SK-N-SH (cell line): ENCODE results near the gene BANF1. TPM values are rescaled to one million over a fixed set of nuclear protein-coding genes. Genes with fewer than 3 reads are reported as not detected.
A peak's percentile ranks its signal among the peaks of the same experiment; 100 is the strongest.

Experiments
- CTCF ChIA-PET: fragments of 300-600, 350-600 bp; formaldehyde crosslinking; extraction: SDS; loops from one replicate; lab custom pipeline; 2021; lab: Yijun Ruan, JAX
- POLR2A ChIA-PET: fragments of 350-600 bp; sonication (Branson Sonifier 250); formaldehyde crosslinking; extraction: SDS; loops from one replicate; lab custom pipeline; 2020; ENCODE audit warnings: antibody characterized with exemption, inconsistent platforms; lab: Yijun Ruan, JAX
- DNase-seq: peaks from one replicate; pipeline ENCODE4 v3.0.0; 2012
- H2AFZ ChIP-seq: fragments of 200-600 bp; sonication (generic); 2 replicates; pipeline ENCODE4 v1.8.1; 2016; ENCODE audit warnings: antibody characterized with exemption, mild to moderate bottlenecking, low read depth
- H3F3A ChIP-seq: fragments of 200-600 bp; sonication (generic); replicated peaks from 2 replicates; pipeline ENCODE3; 2016; ENCODE audit warnings: antibody characterized with exemption, mild to moderate bottlenecking; ENCODE audit not compliant: insufficient read depth
- H3K27ac ChIP-seq, 2 experiments: fragments of 200-500 bp in 1 of 2; fragments of 200-600 bp in 1 of 2; sonication (Bioruptor generic) in 1 of 2; sonication (generic), shearing (Covaris generic) in 1 of 2; 2 replicates each; pipeline versions ENCODE4 v1.5.1 to v1.6.1; 2014 to 2016; ENCODE audit warnings: low read depth in 2 of 2, inconsistent platforms in 1 of 2, low read length in 1 of 2, mild to moderate bottlenecking in 1 of 2, mixed read lengths in 1 of 2
- H3K27me3 ChIP-seq: fragments of 200-600 bp; sonication (generic), shearing (Covaris generic); 2 replicates; pipeline ENCODE4 v1.6.1; 2016; ENCODE audit warnings: mixed run types; ENCODE audit not compliant: insufficient read depth
- H3K36me3 ChIP-seq, 2 experiments: fragments of 200-500 bp in 1 of 2; fragments of 200-600 bp in 1 of 2; sonication (Bioruptor generic) in 1 of 2; sonication (generic) in 1 of 2; replicated peaks in 1 of 2; 2 replicates each; pipeline versions ENCODE3 to v1.5.1; 2014 to 2016; ENCODE audit warnings: low read length in 1 of 2, mild to moderate bottlenecking in 1 of 2; ENCODE audit not compliant: insufficient read depth in 2 of 2, control insufficient read depth in 1 of 2
- H3K4me1 ChIP-seq, 2 experiments: fragments of 200-500 bp in 1 of 2; fragments of 200-600 bp in 1 of 2; sonication (Bioruptor generic) in 1 of 2; sonication (generic), shearing (Covaris generic) in 1 of 2; 2 replicates each; pipeline versions ENCODE4 v1.5.1 to v1.6.1; 2014 to 2016; ENCODE audit warnings: low read depth in 1 of 2, low read length in 1 of 2, mixed run types in 1 of 2; ENCODE audit not compliant: insufficient read depth in 2 of 2, control insufficient read depth in 1 of 2
- H3K4me2 ChIP-seq: fragments of 200-600 bp; sonication (generic), shearing (Covaris generic); 2 replicates; pipeline ENCODE4 v1.6.1; 2017; ENCODE audit warnings: mixed run types
- H3K4me3 ChIP-seq, 2 experiments: fragments of 200-500 bp in 1 of 2; fragments of 200-600 bp in 1 of 2; sonication (Bioruptor generic) in 1 of 2; sonication (generic), shearing (Covaris generic) in 1 of 2; 2 replicates each; pipeline versions ENCODE4 v1.5.1 to v1.8.1; 2014 to 2016; ENCODE audit warnings: low read depth in 2 of 2, inconsistent platforms in 1 of 2, low read length in 1 of 2, mild to moderate bottlenecking in 1 of 2, mixed read lengths in 1 of 2, moderate library complexity in 1 of 2
- H3K79me2 ChIP-seq: fragments of 200-600 bp; sonication (generic); 2 replicates; pipeline ENCODE4 v1.8.1; 2017; ENCODE audit warnings: mild to moderate bottlenecking; ENCODE audit not compliant: insufficient read depth
- H3K9ac ChIP-seq: fragments of 200-600 bp; sonication (generic); 2 replicates; pipeline ENCODE4 v1.6.1; 2017; ENCODE audit warnings: mixed run types
- H3K9me2 ChIP-seq: fragments of 200-600 bp; sonication (generic); 2 replicates; pipeline ENCODE4 v1.6.1; 2017; ENCODE audit warnings: mixed run types
- H3K9me3 ChIP-seq: fragments of 200-600 bp; sonication (generic); 2 replicates; pipeline ENCODE4 v1.6.1; 2017; ENCODE audit warnings: mixed run types, mild to moderate bottlenecking, moderate library complexity
- H4K20me1 ChIP-seq: fragments of 200-600 bp; sonication (generic); 2 replicates; pipeline ENCODE4 v1.6.1; 2017; ENCODE audit warnings: mild to moderate bottlenecking, mixed run types; ENCODE audit not compliant: insufficient read depth
- CHD2 ChIP-seq: fragments of 150-350 bp; IDR thresholded peaks from 2 replicates; pipeline ENCODE4 v1.6.1; 2018; ENCODE audit warnings: low read length; ENCODE audit not compliant: partially characterized antibody
- CTCF ChIP-seq: fragments of 200-600 bp; sonication (generic); IDR thresholded peaks from 2 replicates; pipeline ENCODE4 v1.6.1; 2017; ENCODE audit warnings: antibody characterized with exemption, mild to moderate bottlenecking, moderate library complexity
- ELF1 ChIP-seq: IDR thresholded peaks from 2 replicates; pipeline ENCODE4 v1.4.0; 2012
- EZH2phosphoT487 ChIP-seq: fragments of 200-600 bp; sonication (generic); IDR thresholded peaks from 2 replicates; pipeline ENCODE4 v1.6.1; 2017; ENCODE audit warnings: low read depth, mixed run types, mild to moderate bottlenecking, antibody characterized with exemption, moderate library complexity, borderline replicate concordance
- FOSL2 ChIP-seq: IDR thresholded peaks from 2 replicates; pipeline ENCODE4 v1.4.0; 2012; ENCODE audit warnings: low read depth, mild to moderate bottlenecking, moderate library complexity, borderline replicate concordance
- FOXM1 ChIP-seq: IDR thresholded peaks from 2 replicates; pipeline ENCODE4 v1.4.0; 2012; ENCODE audit warnings: low read depth, mild to moderate bottlenecking
- GABPA ChIP-seq: IDR thresholded peaks from 2 replicates; pipeline ENCODE4 v1.4.0; 2012; ENCODE audit warnings: low read depth, mild to moderate bottlenecking
- GATA2 ChIP-seq: sonication (generic); formaldehyde crosslinking; IDR thresholded peaks from 2 replicates; pipeline ENCODE4 v1.5.0; 2020; ENCODE audit warnings: mild to moderate bottlenecking, missing genetic modification reagents
- JUND ChIP-seq: IDR thresholded peaks from 2 replicates; pipeline ENCODE4 v1.4.0; 2012
- NFIC ChIP-seq: IDR thresholded peaks from 2 replicates; pipeline ENCODE4 v1.4.0; 2012; ENCODE audit warnings: borderline replicate concordance
- NRF1 ChIP-seq: IDR thresholded peaks from 2 replicates; pipeline ENCODE4 v1.6.1; 2012; ENCODE audit warnings: low read depth, mild to moderate bottlenecking, low read length
- RAD21 ChIP-seq: IDR thresholded peaks from 2 replicates; pipeline ENCODE4 v1.6.1; 2012; ENCODE audit warnings: mild to moderate bottlenecking, low read length
- RFX5 ChIP-seq: IDR thresholded peaks from 2 replicates; pipeline ENCODE4 v1.6.1; 2012; ENCODE audit warnings: mild to moderate bottlenecking, improper control_type of control experiment, low read length
- RXRA ChIP-seq: IDR thresholded peaks from 2 replicates; pipeline ENCODE4 v1.4.0; 2012; ENCODE audit warnings: low read depth, mild to moderate bottlenecking, borderline replicate concordance
- SMC3 ChIP-seq: IDR thresholded peaks from 2 replicates; pipeline ENCODE4 v1.6.1; 2012; ENCODE audit warnings: low read depth, low read length, improper control_type of control experiment
- TAF1 ChIP-seq: IDR thresholded peaks from 2 replicates; pipeline ENCODE4 v1.6.1; 2012; ENCODE audit warnings: low read depth, mild to moderate bottlenecking, low read length, moderate library complexity, borderline replicate concordance
- TCF12 ChIP-seq: IDR thresholded peaks from 2 replicates; pipeline ENCODE4 v1.4.0; 2012
- TEAD4 ChIP-seq: IDR thresholded peaks from 2 replicates; pipeline ENCODE4 v1.4.0; 2012; ENCODE audit warnings: mild to moderate bottlenecking, borderline replicate concordance; ENCODE audit not compliant: insufficient read depth
- WGBS: methylation state at CpG from one replicate; pipeline ENCODE4 v1.1.6; 2017; ENCODE audit warnings: low lambda C conversion rate; 5-methylcytosine and 5-hydroxymethylcytosine counted together
- polyA plus RNA-seq, 3 experiments: library from polyadenylated mRNA; depleted of rRNA; stranded (reverse); fragments of >200 nt; gene quantifications; 2 replicates each; pipeline ENCODE4 v1.2.3, GENCODE V29; 2012
- TF ChIP-seq, protein P1 (sequence below): IDR thresholded peaks from 2 replicates; pipeline ENCODE4 v1.6.1; 2012; ENCODE audit warnings: mild to moderate bottlenecking, low read depth, low read length, moderate library complexity
- TF ChIP-seq, protein P2 (sequence below): fragments of 150-350 bp; IDR thresholded peaks from 2 replicates; pipeline ENCODE4 v1.6.1; 2016; ENCODE audit warnings: mild to moderate bottlenecking, low read depth, low read length

Gene BANF1
- polyA plus RNA-seq, 1 of the 3 experiments (the other 2 are of a cell fraction), result 382 TPM

DNA sequence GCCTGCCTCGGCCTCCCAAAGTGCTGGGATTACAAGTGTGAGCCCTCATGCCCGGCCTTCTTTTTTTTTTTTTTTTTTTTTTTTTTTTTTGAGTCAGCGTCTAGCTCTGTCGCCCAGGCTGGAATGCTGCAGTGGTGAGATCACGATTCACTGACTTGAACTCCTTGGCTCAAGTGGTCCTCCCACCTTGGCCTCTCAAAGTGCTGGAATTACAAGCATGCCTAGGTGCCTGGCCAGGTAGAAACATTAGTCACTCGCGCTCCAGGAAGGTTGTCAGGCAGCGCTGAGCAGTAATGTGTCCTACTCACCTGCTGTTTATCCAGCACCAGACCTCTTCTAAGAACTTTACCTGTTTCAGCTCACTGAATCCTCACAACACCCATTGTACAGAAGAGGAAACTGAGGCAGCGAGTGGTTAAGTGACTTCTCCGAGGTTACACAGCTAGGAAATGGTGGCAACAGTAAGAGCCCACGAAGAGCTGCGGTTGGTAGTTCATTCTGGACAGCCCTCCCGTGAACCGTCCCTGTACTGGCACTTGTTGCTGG, 9.0 kb downstream of the BANF1 start:
- DNase-seq, result no peak

More for the DNA sequence above, 9.0 kb downstream of the BANF1 start:
- no peaks in the 10 kb centered on the region for H3K9me2 ChIP-seq
- 52% methylated on average over 13 of the region's 14 CpGs for WGBS
- H3K27me3 ChIP-seq, result no peaks in the 10 kb centered on the region
- H3K79me2 ChIP-seq, result peaks cover 5% of the 10 kb centered on the region; the same call in 1 of the 2 replicates
- no peaks in the 10 kb centered on the region for H4K20me1 ChIP-seq
- H3K4me1 ChIP-seq, result peaks cover 15 to 24% of the 10 kb centered on the region in 2 experiments; a peak in 3 of 4 replicates
- no peak for TF ChIP-seq TCF12
- TF ChIP-seq NRF1, result no peak
- TF ChIP-seq FOXM1, result no peak
- TF ChIP-seq RXRA, result no peak
- no peak for TF ChIP-seq RAD21
- TF ChIP-seq CHD2, result no peak
- no peak for TF ChIP-seq CTCF
- TF ChIP-seq TAF1, result no peak
- no peak for TF ChIP-seq TEAD4
- TF ChIP-seq NFIC, result no peak
- TF ChIP-seq FOSL2, result no peak
- no peak for TF ChIP-seq EZH2phosphoT487
- TF ChIP-seq GATA2 (CRISPR knock-in tag), result no peak
- no peak for TF ChIP-seq GABPA
- TF ChIP-seq ELF1, result no peak
- TF ChIP-seq SMC3, result no peak
- TF ChIP-seq, protein P1, sequence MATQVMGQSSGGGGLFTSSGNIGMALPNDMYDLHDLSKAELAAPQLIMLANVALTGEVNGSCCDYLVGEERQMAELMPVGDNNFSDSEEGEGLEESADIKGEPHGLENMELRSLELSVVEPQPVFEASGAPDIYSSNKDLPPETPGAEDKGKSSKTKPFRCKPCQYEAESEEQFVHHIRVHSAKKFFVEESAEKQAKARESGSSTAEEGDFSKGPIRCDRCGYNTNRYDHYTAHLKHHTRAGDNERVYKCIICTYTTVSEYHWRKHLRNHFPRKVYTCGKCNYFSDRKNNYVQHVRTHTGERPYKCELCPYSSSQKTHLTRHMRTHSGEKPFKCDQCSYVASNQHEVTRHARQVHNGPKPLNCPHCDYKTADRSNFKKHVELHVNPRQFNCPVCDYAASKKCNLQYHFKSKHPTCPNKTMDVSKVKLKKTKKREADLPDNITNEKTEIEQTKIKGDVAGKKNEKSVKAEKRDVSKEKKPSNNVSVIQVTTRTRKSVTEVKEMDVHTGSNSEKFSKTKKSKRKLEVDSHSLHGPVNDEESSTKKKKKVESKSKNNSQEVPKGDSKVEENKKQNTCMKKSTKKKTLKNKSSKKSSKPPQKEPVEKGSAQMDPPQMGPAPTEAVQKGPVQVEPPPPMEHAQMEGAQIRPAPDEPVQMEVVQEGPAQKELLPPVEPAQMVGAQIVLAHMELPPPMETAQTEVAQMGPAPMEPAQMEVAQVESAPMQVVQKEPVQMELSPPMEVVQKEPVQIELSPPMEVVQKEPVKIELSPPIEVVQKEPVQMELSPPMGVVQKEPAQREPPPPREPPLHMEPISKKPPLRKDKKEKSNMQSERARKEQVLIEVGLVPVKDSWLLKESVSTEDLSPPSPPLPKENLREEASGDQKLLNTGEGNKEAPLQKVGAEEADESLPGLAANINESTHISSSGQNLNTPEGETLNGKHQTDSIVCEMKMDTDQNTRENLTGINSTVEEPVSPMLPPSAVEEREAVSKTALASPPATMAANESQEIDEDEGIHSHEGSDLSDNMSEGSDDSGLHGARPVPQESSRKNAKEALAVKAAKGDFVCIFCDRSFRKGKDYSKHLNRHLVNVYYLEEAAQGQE, result no peak
- TF ChIP-seq, protein P2, sequence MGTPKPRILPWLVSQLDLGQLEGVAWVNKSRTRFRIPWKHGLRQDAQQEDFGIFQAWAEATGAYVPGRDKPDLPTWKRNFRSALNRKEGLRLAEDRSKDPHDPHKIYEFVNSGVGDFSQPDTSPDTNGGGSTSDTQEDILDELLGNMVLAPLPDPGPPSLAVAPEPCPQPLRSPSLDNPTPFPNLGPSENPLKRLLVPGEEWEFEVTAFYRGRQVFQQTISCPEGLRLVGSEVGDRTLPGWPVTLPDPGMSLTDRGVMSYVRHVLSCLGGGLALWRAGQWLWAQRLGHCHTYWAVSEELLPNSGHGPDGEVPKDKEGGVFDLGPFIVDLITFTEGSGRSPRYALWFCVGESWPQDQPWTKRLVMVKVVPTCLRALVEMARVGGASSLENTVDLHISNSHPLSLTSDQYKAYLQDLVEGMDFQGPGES, result no peak
- no peak for TF ChIP-seq JUND
- TF ChIP-seq RFX5, result no peak
- no peak overlapping the region for H2AFZ ChIP-seq
- H3K9me3 ChIP-seq, result no peaks in the 10 kb centered on the region
- peaks cover 45% of the 10 kb centered on the region for H3F3A ChIP-seq
- ChIA-PET CTCF (interaction anchor here (0.7 to 4.3 kb wide), 3 partner anchors 11 to 33 kb away, joined by 3 to 36 read pairs (median 5); no protein-coding TSS in a partner anchor), POLR2A (no interaction called here)
- H3K4me3 ChIP-seq, result no peak overlapping the region
- H3K36me3 ChIP-seq, result no peaks in the 10 kb centered on the region
- peak overlapping the region in 1 of 2 experiments; percentile 10; a peak in 1 of 4 replicates for H3K27ac ChIP-seq
- H3K4me2 ChIP-seq, result no peak overlapping the region
- H3K9ac ChIP-seq, result no peak overlapping the region
